Mucosa of rectum (tissue), 2 donors: ENCODE measurements around the gene FOXP2.

Experiments used
- H3K27ac ChIP-seq, 2 donors: one replicate each; pipeline ENCODE4 v1.7.0; 2013; ENCODE audit warnings: inconsistent platforms in 2 of 2, low read depth in 2 of 2, low read length in 2 of 2
- H3K27me3 ChIP-seq, 2 donors: one replicate each; pipeline ENCODE4 v1.7.0; 2013; ENCODE audit warnings: low read length in 2 of 2; ENCODE audit not compliant: control insufficient read depth in 2 of 2, insufficient read depth in 2 of 2
- H3K36me3 ChIP-seq, 2 donors: one replicate each; pipeline ENCODE4 v1.7.0; 2013; ENCODE audit warnings: low read length in 2 of 2; ENCODE audit not compliant: control insufficient read depth in 2 of 2, insufficient read depth in 2 of 2
- H3K4me1 ChIP-seq, 2 donors: one replicate each; pipeline ENCODE4 v1.7.0; 2013; ENCODE audit warnings: low read length in 2 of 2, mild to moderate bottlenecking in 1 of 2; ENCODE audit not compliant: control insufficient read depth in 2 of 2, insufficient read depth in 2 of 2
- H3K4me3 ChIP-seq, 2 donors: one replicate each; pipeline ENCODE4 v1.7.0; 2013; ENCODE audit warnings: low read length in 2 of 2
- H3K9ac ChIP-seq, 2 donors: one replicate each; pipeline ENCODE4 v1.7.0; 2013; ENCODE audit warnings: low read length in 2 of 2, low read depth in 1 of 2, mild to moderate bottlenecking in 1 of 2
- H3K9me3 ChIP-seq, 2 donors: one replicate each; pipeline ENCODE4 v1.7.0; 2013; ENCODE audit warnings: low read length in 2 of 2; ENCODE audit not compliant: control insufficient read depth in 2 of 2
- donor health status: healthy.
- donor health status: Normal muscosa, but diverticular disease.

The FOXP2 gene

DNA sequence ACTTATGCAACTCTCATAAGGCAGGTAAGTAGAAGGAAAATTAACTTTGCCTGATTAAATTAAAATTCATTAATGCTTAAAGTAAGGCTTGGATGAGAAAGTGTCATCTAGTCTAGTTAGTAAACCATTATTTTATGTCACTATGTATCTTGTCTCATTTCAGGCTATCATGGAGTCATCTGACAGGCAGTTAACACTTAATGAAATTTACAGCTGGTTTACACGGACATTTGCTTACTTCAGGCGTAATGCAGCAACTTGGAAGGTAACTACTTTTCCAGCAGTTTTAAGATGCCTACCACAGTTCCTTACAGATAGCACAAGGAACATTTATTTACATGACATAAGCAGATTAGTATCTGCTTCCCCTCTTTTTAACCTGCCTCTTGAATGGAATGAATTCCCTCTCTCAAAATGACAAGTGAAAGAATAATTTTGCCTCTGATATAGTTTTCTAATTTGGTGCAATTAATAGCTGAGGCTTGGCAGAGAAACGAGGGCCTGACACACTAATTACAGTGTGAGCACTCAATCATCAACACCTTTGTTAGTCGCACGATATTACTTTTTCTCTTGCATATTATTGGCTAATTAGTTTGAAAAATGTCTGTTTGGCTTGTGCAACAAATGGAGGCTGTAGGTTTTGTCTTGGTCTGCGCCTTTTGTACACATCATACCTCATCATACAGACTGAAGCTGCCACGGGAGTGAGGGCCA lies 245.0 kb downstream of the FOXP2 start:
- no peak overlapping the region for H3K4me3 ChIP-seq
- H3K27ac ChIP-seq: no peak overlapping the region
- H3K36me3 ChIP-seq: peaks cover 0 to under 1% of the 10 kb centered on the region in 2 donors
- no peaks in the 10 kb centered on the region for H3K4me1 ChIP-seq
- H3K9ac ChIP-seq: no peak overlapping the region
- no peaks in the 10 kb centered on the region for H3K9me3 ChIP-seq
- H3K27me3 ChIP-seq: no peaks in the 10 kb centered on the region

DNA sequence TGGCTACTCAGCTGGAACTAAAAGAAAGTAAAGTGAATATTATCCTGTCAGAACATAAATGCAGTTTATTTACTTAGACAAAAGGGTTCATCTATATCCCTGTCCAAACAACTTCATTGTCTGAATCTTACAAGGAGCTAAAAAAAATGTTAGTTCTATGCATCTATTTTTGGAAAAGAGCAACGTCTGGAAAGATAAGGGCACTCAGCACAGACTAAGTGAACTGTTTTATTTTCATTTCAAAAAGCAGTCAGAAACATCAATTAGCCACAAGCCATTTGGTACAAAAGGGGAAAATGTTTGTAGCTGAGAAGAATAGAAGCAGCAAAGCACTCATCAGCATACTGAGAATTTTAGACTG lies 245.5 kb downstream of the FOXP2 start:
- Histone ChIP-seq H3K4me3 (no peak overlapping the region), H3K9ac (no peak overlapping the region), H3K36me3 (no peaks in the 10 kb centered on the region), H3K4me1 (no peaks in the 10 kb centered on the region), H3K9me3 (no peaks in the 10 kb centered on the region), H3K27ac (no peak overlapping the region), H3K27me3 (no peaks in the 10 kb centered on the region)

DNA sequence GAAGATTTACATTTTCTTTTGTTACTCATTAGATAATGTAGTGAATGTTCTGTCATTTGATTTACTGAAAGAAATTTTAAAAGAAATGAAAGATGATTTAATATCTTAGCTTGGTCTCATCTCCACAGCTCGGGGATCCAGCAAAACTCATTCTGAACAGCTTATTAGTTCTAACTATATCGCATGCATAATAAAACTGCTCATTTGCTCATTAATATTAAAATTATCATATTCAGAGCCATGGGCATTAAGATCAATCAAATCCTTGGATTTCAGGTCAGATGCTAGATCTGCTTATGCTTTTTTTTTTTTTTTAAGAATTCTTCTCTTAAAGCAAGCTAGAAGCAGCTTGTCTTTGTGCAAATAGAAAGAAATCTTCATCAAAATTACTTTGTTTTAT lies 246.1 kb downstream of the FOXP2 start:
- Histone ChIP-seq H3K27me3 (no peaks in the 10 kb centered on the region), H3K4me1 (no peaks in the 10 kb centered on the region), H3K9me3 (no peaks in the 10 kb centered on the region), H3K27ac (no peak overlapping the region), H3K36me3 (no peaks in the 10 kb centered on the region), H3K9ac (no peak overlapping the region), H3K4me3 (no peak overlapping the region)

- H3K4me1 ChIP-seq: no peaks in the 10 kb centered on the region
- no peak overlapping the region for H3K27ac ChIP-seq
- no peaks in the 10 kb centered on the region for H3K36me3 ChIP-seq
- no peaks in the 10 kb centered on the region for H3K9me3 ChIP-seq
- H3K9ac ChIP-seq: no peak overlapping the region
- no peaks in the 10 kb centered on the region for H3K27me3 ChIP-seq
- H3K4me3 ChIP-seq: no peak overlapping the region
Observed at GRCh38 chr7:114662002-114662677, 247.5 kb downstream of the FOXP2 start.

DNA sequence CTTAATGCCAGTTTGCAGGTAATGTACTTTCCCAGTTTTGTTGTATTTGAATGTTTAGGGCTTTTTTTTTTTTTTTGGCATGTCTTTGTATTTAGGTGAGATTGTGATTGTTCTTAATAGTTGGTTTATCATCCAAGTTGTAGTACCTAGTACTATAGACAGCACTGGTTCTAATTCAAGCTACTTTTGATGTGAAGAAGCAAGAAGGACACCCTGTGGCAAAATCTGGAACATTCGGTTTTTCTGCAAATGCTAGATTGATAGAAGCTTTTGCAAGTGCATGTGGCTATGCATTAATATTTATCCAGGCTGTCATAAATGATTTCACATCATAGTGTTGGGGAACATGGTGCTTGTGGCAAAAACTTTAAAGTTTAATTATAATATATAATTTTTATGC lies 248.9 kb downstream of the FOXP2 start:
- no peaks in the 10 kb centered on the region for H3K27me3 ChIP-seq
- no peak overlapping the region for H3K4me3 ChIP-seq
- no peak overlapping the region for H3K9ac ChIP-seq
- H3K27ac ChIP-seq: no peak overlapping the region
- H3K36me3 ChIP-seq: no peaks in the 10 kb centered on the region
- no peaks in the 10 kb centered on the region for H3K4me1 ChIP-seq
- H3K9me3 ChIP-seq: no peaks in the 10 kb centered on the region

DNA sequence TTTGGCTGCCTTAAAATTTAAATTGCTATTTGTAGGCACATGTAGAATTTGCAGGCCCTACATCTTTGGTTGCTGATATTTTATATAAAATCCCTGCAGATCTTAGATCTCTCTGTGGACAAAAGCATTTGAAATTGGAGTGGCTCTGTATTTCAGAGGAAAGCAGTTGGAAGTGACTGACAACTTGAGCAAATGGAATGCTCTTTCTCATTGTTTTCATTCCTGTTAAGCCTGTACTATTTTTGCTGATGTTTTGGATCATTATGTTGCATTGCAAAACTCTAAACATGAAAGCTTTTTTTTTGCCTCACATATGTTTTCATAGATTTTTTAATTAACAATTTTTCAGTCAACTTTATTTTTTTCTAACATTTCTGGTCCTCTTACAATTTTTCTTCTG lies 256.1 kb downstream of the FOXP2 start:
- no peak overlapping the region for H3K9ac ChIP-seq
- no peaks in the 10 kb centered on the region for H3K9me3 ChIP-seq
- no peaks in the 10 kb centered on the region for H3K27me3 ChIP-seq
- no peak overlapping the region for H3K27ac ChIP-seq
- H3K4me1 ChIP-seq: no peaks in the 10 kb centered on the region
- H3K4me3 ChIP-seq: no peak overlapping the region
- no peaks in the 10 kb centered on the region for H3K36me3 ChIP-seq

DNA sequence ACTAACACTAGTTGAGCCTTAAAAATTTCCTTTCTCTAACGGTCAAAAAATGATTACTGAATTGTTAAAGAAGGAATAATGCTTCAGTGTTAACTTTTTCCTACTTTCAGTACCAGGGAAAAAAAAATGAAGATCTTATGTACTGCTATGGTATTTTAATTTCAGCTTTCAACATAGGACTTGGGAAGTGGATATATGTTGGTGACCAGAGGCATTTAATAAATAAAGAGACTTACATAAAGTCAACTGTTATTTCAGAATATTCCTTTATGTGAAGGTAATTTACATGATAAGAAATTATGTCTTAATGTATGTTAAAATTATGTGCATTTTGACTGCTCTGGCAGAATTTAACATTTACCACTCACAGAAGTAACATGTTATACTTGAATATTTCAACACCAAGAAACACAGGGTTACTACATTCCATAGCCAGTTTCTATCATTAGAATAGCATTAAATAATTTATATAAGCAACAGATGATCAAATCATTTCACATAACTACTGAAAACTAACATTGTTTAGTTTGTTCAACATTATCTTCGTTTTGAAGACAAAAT lies 257.0 kb downstream of the FOXP2 start:
- Histone ChIP-seq H3K4me1 (no peaks in the 10 kb centered on the region), H3K36me3 (no peaks in the 10 kb centered on the region), H3K27me3 (no peaks in the 10 kb centered on the region), H3K4me3 (no peak overlapping the region), H3K9ac (no peak overlapping the region), H3K9me3 (no peaks in the 10 kb centered on the region), H3K27ac (no peak overlapping the region)

DNA sequence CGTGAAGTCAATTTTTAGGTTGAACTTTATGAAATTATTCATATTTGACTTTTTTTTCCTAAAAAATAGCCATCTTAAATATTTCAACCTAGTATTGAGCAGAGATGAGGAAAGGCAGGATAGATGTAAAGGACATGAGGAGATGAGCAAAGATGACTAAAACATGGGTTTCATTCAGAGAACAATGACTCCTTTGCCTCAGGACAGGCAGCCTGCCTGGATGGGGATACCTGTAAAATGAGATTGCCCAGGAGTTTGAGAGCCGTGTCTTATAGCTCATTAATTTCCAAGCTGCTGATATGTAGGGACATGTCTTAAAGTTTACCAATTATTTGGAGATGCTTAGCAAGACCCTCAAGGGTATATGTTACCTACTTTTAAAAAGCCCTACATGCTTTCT lies 263.5 kb downstream of the FOXP2 start:
- H3K27me3 ChIP-seq: no peaks in the 10 kb centered on the region
- no peaks in the 10 kb centered on the region for H3K9me3 ChIP-seq
- no peak overlapping the region for H3K9ac ChIP-seq
- H3K4me3 ChIP-seq: no peak overlapping the region
- H3K36me3 ChIP-seq: no peaks in the 10 kb centered on the region
- H3K4me1 ChIP-seq: no peaks in the 10 kb centered on the region
- H3K27ac ChIP-seq: no peak overlapping the region

DNA sequence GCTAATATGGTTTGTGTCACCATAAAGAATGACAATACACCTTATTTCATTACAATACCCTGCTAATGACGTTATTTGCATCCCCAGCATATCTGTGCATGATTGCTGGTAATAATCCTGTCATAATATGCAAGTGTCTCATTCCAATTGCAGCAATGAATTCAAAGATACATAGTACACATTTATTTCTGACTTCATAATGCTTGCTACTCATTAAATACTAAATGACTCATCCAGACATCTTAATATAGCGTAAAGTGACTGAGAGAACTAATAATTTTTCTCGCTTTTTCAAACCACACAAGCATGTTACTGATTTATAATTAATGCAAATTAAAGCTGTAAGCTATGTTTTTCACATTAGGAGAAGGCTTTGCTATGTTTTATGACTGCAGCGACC lies 272.6 kb downstream of the FOXP2 start:
- no peaks in the 10 kb centered on the region for H3K4me1 ChIP-seq
- H3K4me3 ChIP-seq: no peak overlapping the region
- no peaks in the 10 kb centered on the region for H3K9me3 ChIP-seq
- peaks cover 0 to 2% of the 10 kb centered on the region in 2 donors for H3K36me3 ChIP-seq
- no peak overlapping the region for H3K9ac ChIP-seq
- no peak overlapping the region for H3K27ac ChIP-seq
- H3K27me3 ChIP-seq: no peaks in the 10 kb centered on the region

GRCh38 chr7:114688443-114689055 lies 273.9 kb downstream of the FOXP2 start:
- H3K27ac ChIP-seq: no peak overlapping the region
- H3K4me3 ChIP-seq: no peak overlapping the region
- H3K27me3 ChIP-seq: no peaks in the 10 kb centered on the region
- peaks cover 0 to 2% of the 10 kb centered on the region in 2 donors for H3K36me3 ChIP-seq
- no peaks in the 10 kb centered on the region for H3K4me1 ChIP-seq
- no peak overlapping the region for H3K9ac ChIP-seq
- no peaks in the 10 kb centered on the region for H3K9me3 ChIP-seq
